Brain microvascular endothelial cell (primary cell): ENCODE results near the gene CREB3L2.
A peak's percentile ranks its signal among the peaks of the same experiment; 100 is the strongest.

Experiments used
- DNase-seq: peaks from one replicate; pipeline ENCODE4 v3.0.0-alpha.2; 2020
- H3K27ac ChIP-seq: fragments of 250-450 bp; sonication (Bioruptor Pico); 2 replicates; pipeline ENCODE4 v1.5.1; 2020; ENCODE audit warnings: mild to moderate bottlenecking, moderate library complexity
- H3K27me3 ChIP-seq: fragments of 250-450 bp; sonication (Bioruptor Pico); replicated peaks from 2 replicates; pipeline ENCODE4 v1.5.1; 2020; ENCODE audit warnings: mild to moderate bottlenecking
- H3K36me3 ChIP-seq: fragments of 250-450 bp; sonication (Bioruptor Pico); replicated peaks from 2 replicates; pipeline ENCODE4 v1.5.1; 2020; ENCODE audit warnings: mild to moderate bottlenecking
- H3K4me3 ChIP-seq: 2 replicates; pipeline ENCODE4 v1.5.1; 2011; ENCODE audit warnings: low read depth, mild to moderate bottlenecking, control low read depth, low read length, moderate library complexity
- CTCF ChIP-seq: IDR thresholded peaks from 2 replicates; pipeline ENCODE4 v1.5.1; 2011; ENCODE audit warnings: low read depth, mild to moderate bottlenecking, moderate library complexity, low read length, control low read depth, inconsistent platforms; ENCODE audit errors: missing control alignments
- in situ Hi-C: cut with HindIII; loops from 2 replicates; pipeline ENCODE4 v1.10.0; 2017; ENCODE audit warnings: low sequenced_read_pairs, low pct_ligation_motif_present

The CREB3L2 gene

GRCh38 chr7:137850972-137851945 lies 150.6 kb downstream of the CREB3L2 start:
- peaks cover 13% of the 10 kb centered on the region for H3K36me3 ChIP-seq
- H3K4me3 ChIP-seq, result no peak overlapping the region
- no peak for TF ChIP-seq CTCF
- DNase-seq, result no peak
- no peaks in the 10 kb centered on the region for H3K27me3 ChIP-seq
- H3K27ac ChIP-seq, result peak overlapping the region; percentile 61
- in situ Hi-C loops, result no loop called here

- peak; percentile 31 for DNase-seq
- no peak for TF ChIP-seq CTCF
- in situ Hi-C loops, result no loop called here
- Histone ChIP-seq H3K4me3 (no peak overlapping the region), H3K36me3 (peaks cover 12% of the 10 kb centered on the region), H3K27ac (peak overlapping the region; percentile 61), H3K27me3 (no peaks in the 10 kb centered on the region)
Measured at GRCh38 chr7:137850571-137850970, 151.3 kb downstream of the CREB3L2 start.

- Histone ChIP-seq H3K27ac (no peak overlapping the region), H3K27me3 (no peaks in the 10 kb centered on the region), H3K4me3 (no peak overlapping the region), H3K36me3 (peaks cover 7% of the 10 kb centered on the region)
- no peak for TF ChIP-seq CTCF
- in situ Hi-C loops, result no loop called here
- no peak for DNase-seq
Measured at GRCh38 chr7:137848095-137848494, 153.8 kb downstream of the CREB3L2 start.

- H3K36me3 ChIP-seq, result peaks cover 7% of the 10 kb centered on the region
- no peak overlapping the region for H3K27ac ChIP-seq
- no peak for DNase-seq
- no peak for TF ChIP-seq CTCF
- in situ Hi-C loops, result no loop called here
- no peaks in the 10 kb centered on the region for H3K27me3 ChIP-seq
- H3K4me3 ChIP-seq, result peak overlapping the region; percentile 56
Measured at GRCh38 chr7:137847568-137848050, 154.3 kb downstream of the CREB3L2 start.

- no peaks in the 10 kb centered on the region for H3K27me3 ChIP-seq
- TF ChIP-seq CTCF, result no peak
- DNase-seq, result no peak
- in situ Hi-C loops, result no loop called here
- H3K27ac ChIP-seq, result no peak within 1 kb of the TSS
- H3K4me3 ChIP-seq, result peak within 1 kb of the TSS; percentile 56
- H3K36me3 ChIP-seq, result peaks cover 5% of the 10 kb centered on the region
Measured at GRCh38 chr7:137846827-137847567, 154.9 kb downstream of the CREB3L2 start, which contains the start of gene DGKI. Gene DGKI, minus strand, starts transcription at chr7:137846974.
